Measurements from ENCODE around the gene AXIN1. TPM values are rescaled to one million over a fixed set of nuclear protein-coding genes. Genes with fewer than 3 reads are reported as not detected.
"Not testable (repeated sequence)": the region's sequence is repeated elsewhere in the genome, so short reads cannot be mapped to it uniquely, and the experiment has no call there.

Gene AXIN1
- total RNA-seq, 1 experiment from 2014 or later = 42.0 TPM

- no TSS peak for BruUV-seq (replicated peaks)
- Histone ChIP-seq H3K27ac (no peak overlapping the region), H3K4me2 (no peak overlapping the region), H3K79me2 (ENCODE audit: low read depth) (no peaks in the 10 kb centered on the region), H3K4me1 (replicated peaks; ENCODE audit: insufficient read depth) (no peaks in the 10 kb centered on the region), H3F3A (ENCODE audit: insufficient read depth, low read depth) (no peaks in the 10 kb centered on the region), H3K36me3 (ENCODE audit: low read depth) (no peaks in the 10 kb centered on the region), H3K9me2 (ENCODE audit: insufficient read depth) (no peaks in the 10 kb centered on the region), H4K20me1 (ENCODE audit: insufficient read depth) (no peaks in the 10 kb centered on the region), H2AFZ (no peak overlapping the region), H3K27me3 (ENCODE audit: insufficient read depth, low read depth) (no peaks in the 10 kb centered on the region), H3K9me3 (ENCODE audit: insufficient read depth, low read depth) (no peaks in the 10 kb centered on the region), H3K4me3 (no peak overlapping the region)
- TF ChIP-seq CTCF (conservative IDR thresholded peaks at IDR 0.05) (no peak), EZH2 (IDR thresholded peaks at IDR 0.05; ENCODE audit: low read depth) (no peak)
- intact Hi-C loops (cut with micrococcal nuclease; ENCODE audit: unreplicated experiment) = no loop called here
- ChIA-PET CTCF (no interaction called here), POLR2A (ENCODE audit: unreplicated experiment) (no interaction called here)
- DNase-seq = no peak
These were observed 92.7 kb downstream of the AXIN1 start for GRCh38 chr16:259814-260253.

- Histone ChIP-seq H3K4me1 (replicated peaks; ENCODE audit: insufficient read depth) (no peaks in the 10 kb centered on the region), H3K27ac (no peak overlapping the region), H3K4me3 (no peak overlapping the region), H2AFZ (no peak overlapping the region), H3K9me3 (ENCODE audit: insufficient read depth, low read depth) (no peaks in the 10 kb centered on the region), H3K9me2 (ENCODE audit: insufficient read depth) (no peaks in the 10 kb centered on the region), H3K27me3 (ENCODE audit: insufficient read depth, low read depth) (no peaks in the 10 kb centered on the region), H3F3A (ENCODE audit: insufficient read depth, low read depth) (no peaks in the 10 kb centered on the region), H3K36me3 (ENCODE audit: low read depth) (no peaks in the 10 kb centered on the region), H4K20me1 (ENCODE audit: insufficient read depth) (no peaks in the 10 kb centered on the region), H3K4me2 (no peak overlapping the region), H3K79me2 (ENCODE audit: low read depth) (no peaks in the 10 kb centered on the region)
- TF ChIP-seq CTCF (conservative IDR thresholded peaks at IDR 0.05) = no peak
- TF ChIP-seq EZH2 (IDR thresholded peaks at IDR 0.05; ENCODE audit: low read depth) = no peak
- no TSS peak for BruUV-seq (replicated peaks)
- ChIA-PET CTCF (no interaction called here), POLR2A (ENCODE audit: unreplicated experiment) (no interaction called here)
- intact Hi-C loops (cut with micrococcal nuclease; ENCODE audit: unreplicated experiment) = no loop called here
- no peak for DNase-seq
These were observed 93.3 kb downstream of the AXIN1 start for GRCh38 chr16:259226-259625.

- H3K36me3 ChIP-seq (ENCODE audit: low read depth); DNase-seq; H3K9me2 ChIP-seq (ENCODE audit: insufficient read depth); BruUV-seq (replicated peaks); H3K27ac ChIP-seq; H3K4me2 ChIP-seq; H2AFZ ChIP-seq; CTCF ChIA-PET; H3K27me3 ChIP-seq (ENCODE audit: insufficient read depth, low read depth); intact Hi-C loops (cut with micrococcal nuclease; ENCODE audit: unreplicated experiment); H3K4me1 ChIP-seq (replicated peaks; ENCODE audit: insufficient read depth); H3K9me3 ChIP-seq (ENCODE audit: insufficient read depth, low read depth); H4K20me1 ChIP-seq (ENCODE audit: insufficient read depth); POLR2A ChIA-PET (ENCODE audit: unreplicated experiment); H3K79me2 ChIP-seq (ENCODE audit: low read depth); H3K4me3 ChIP-seq; H3F3A ChIP-seq (ENCODE audit: insufficient read depth, low read depth): not testable (repeated sequence)
These were observed 94.4 kb downstream of the AXIN1 start for GRCh38 chr16:258091-258490.

GRCh38 chr16:255183-255582, 97.3 kb downstream of the AXIN1 start:
- H3K4me2 ChIP-seq = no peak overlapping the region
- ChIA-PET CTCF (no interaction called here), POLR2A (ENCODE audit: unreplicated experiment) (interaction anchor here (0.6 to 0.7 kb wide), 2 partner anchors 91 to 125 kb away, joined by 3 read pairs; no protein-coding TSS in a partner anchor)
- no peaks in the 10 kb centered on the region for H3F3A ChIP-seq (ENCODE audit: insufficient read depth, low read depth)
- H3K79me2 ChIP-seq (ENCODE audit: low read depth) = no peaks in the 10 kb centered on the region
- no peaks in the 10 kb centered on the region for H3K9me3 ChIP-seq (ENCODE audit: insufficient read depth, low read depth)
- H3K36me3 ChIP-seq (ENCODE audit: low read depth) = no peaks in the 10 kb centered on the region
- H3K4me1 ChIP-seq (replicated peaks; ENCODE audit: insufficient read depth) = peaks cover 12% of the 10 kb centered on the region; the same call in 1 of the 2 replicates
- H3K27ac ChIP-seq = no peak overlapping the region
- H2AFZ ChIP-seq = no peak overlapping the region
- TF ChIP-seq CTCF (conservative IDR thresholded peaks at IDR 0.05) (no peak), EZH2 (IDR thresholded peaks at IDR 0.05; ENCODE audit: low read depth) (no peak)
- H3K27me3 ChIP-seq (ENCODE audit: insufficient read depth, low read depth) = no peaks in the 10 kb centered on the region
- no TSS peak for BruUV-seq (replicated peaks)
- no peak for DNase-seq
- no peaks in the 10 kb centered on the region for H4K20me1 ChIP-seq (ENCODE audit: insufficient read depth)
- no peak overlapping the region for H3K4me3 ChIP-seq
- intact Hi-C loops (cut with micrococcal nuclease; ENCODE audit: unreplicated experiment) = no loop called here
- H3K9me2 ChIP-seq (ENCODE audit: insufficient read depth) = no peaks in the 10 kb centered on the region

Measured in PC-9 (cell line).